Right lobe of liver (tissue), 4 donors: ENCODE data around the gene FRMD3.

Experiments
- CTCF ChIP-seq, 4 donors: fragments of 200-600 bp in 3 of 4; fragments of 450-650 bp in 1 of 4; IDR thresholded peaks; one replicate each; pipeline versions ENCODE4 v1.5.1 to v1.8.0; 2016 to 2022; ENCODE audit warnings: antibody characterized with exemption in 4 of 4, mild to moderate bottlenecking in 2 of 4
- POLR2A ChIP-seq: fragments of 450-650 bp; IDR thresholded peaks from one replicate; pipeline ENCODE4 v1.6.1; 2017; ENCODE audit warnings: antibody characterized with exemption, mild to moderate bottlenecking
- donor health status: DM: no; HTN: no; CAD: no.
- donor health status: DM: no; HTN: no; CAD: no.
- donor health status: DM: no; HTN: yes; CAD: no.

- TF ChIP-seq POLR2A (no peak), CTCF (IDR thresholded peaks at IDR 0.05) (no peak)
Observed at GRCh38 chr9:83410701-83411100, 127.5 kb downstream of the FRMD3 start.
